GM18868 (cell line): ENCODE results near the gene GALNT17.
"Not testable (repeated sequence)": the region's sequence is repeated elsewhere in the genome, so short reads cannot be mapped to it uniquely, and the experiment has no call there.

Experiments used
- ATAC-seq: cut with Tn5 transposase; IDR thresholded peaks from one replicate; pipeline ENCODE4 v1.9.1; 2021; ENCODE audit warnings: mild to moderate bottlenecking, moderate library complexity; ENCODE audit not compliant: unreplicated experiment

Gene GALNT17

DNA sequence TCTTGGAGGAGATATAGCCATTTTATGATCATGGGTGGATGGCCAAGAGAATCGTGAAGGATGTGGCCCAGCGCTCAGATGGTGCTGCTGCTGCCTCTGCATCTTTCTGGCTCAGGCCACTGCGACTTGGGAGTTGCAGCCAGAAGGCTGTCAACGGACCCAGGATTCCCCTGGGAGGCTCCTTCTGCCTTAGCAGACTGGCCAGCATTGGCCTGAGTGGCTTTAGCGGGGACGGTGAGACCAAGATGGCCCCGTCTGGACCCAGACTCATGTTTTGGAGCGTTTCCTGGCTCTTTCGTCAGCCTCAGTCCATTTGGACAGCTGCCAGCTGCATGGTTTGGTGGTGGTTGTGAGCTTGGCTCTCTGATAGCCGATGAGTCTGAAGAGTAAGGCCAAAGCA, 97.2 kb downstream of the GALNT17 start:
- ATAC-seq, result no peak

DNA sequence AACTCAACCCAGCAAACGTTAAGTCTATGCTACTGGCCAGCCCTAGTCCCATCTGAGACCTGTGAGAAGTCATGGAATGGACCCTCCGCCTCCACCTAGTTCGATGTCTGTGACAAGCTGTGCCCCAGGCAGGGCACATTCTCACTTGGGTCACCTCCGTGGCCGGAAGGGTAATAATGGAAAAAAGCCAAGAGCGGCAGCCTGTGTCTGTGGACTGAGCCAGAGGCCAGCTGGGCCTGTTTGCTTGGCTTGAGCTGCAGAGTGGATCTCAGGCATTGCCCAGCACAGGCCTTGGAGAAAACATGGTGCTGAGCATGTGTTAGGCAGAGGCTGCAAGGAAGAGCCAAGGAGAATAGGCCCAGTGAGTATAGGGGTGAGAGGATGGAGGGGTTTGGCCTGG, 97.8 kb downstream of the GALNT17 start:
- no peak for ATAC-seq

DNA sequence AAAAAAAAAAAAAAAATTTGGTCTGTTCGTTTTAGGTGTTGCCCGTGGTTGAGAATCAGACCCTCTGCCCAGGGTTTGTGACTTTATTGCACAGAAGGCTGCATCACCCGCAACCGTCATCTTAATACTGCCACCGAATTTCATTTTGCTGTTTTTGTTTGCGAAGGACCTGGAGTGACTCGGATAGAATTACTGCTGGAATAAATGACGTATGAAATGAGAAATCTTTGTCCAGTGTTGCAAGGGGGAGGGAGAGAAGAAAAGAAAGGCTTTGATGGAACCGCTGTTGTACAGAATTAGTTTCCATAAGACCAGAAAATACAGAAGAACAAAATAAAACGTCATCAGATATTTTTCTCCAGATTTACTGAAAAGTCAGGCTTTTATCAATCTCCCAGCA, 103.3 kb downstream of the GALNT17 start:
- ATAC-seq, result no peak

DNA sequence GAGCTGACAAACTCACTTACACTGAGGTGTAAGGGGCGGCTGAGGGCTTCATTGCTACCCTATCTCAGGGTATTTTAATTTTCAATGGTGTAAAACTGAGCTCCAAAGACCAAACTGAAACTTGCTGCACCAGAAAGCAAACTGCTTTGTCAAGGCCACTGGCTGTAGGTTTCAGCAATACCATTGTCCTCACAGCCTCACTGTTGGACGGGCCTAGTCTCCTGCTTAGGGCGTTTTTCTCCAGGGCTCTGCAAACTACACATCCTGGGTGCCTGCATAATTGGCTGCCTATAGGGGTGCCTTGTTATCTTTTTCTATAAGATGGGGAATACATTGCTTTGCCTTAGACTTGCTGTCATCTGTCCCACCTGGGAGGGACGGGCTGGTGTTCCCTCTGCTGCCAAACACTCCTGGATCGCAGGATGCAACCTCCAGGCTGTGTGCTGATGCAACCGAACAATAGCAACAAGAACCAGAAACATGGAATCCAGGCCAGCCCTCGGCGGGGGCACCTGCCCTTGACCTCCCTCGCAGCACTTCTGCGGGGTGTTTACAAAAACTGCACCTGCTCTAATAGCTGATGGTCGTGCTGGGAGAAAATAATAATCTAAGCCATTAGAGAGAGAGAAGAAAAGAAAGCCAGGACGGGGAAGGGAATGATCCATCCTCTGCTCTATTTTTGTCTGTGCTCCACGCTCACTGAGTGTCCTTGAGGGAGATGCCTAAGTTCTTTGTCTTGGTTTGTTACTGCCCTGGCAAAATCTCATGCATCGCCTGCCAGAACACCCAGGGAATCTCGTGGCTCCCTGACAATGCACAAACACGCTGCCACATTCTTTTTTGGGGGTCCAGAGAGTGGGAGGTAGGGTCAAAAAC, 104.5 kb downstream of the GALNT17 start:
- ATAC-seq, result no peak

DNA sequence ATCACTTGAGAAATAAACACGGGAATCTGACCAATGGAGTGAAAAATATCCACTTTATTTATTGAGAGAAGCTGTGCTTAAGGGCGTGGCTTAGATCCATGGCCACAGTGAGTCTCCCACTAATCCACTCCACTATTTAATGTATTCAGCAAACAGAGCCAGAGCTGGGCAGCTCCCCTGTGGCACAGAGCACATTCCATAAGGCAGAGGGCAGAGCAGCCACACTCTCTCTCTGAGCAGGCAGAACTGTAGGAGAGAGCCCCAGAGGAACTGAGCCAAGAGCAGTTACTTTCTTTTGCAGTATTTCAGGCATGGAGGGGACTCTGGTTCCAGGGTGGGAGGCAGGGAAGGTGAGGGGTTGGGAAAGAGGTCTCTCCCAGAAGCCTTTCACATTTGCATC, 106.0 kb downstream of the GALNT17 start:
- ATAC-seq, result no peak

DNA sequence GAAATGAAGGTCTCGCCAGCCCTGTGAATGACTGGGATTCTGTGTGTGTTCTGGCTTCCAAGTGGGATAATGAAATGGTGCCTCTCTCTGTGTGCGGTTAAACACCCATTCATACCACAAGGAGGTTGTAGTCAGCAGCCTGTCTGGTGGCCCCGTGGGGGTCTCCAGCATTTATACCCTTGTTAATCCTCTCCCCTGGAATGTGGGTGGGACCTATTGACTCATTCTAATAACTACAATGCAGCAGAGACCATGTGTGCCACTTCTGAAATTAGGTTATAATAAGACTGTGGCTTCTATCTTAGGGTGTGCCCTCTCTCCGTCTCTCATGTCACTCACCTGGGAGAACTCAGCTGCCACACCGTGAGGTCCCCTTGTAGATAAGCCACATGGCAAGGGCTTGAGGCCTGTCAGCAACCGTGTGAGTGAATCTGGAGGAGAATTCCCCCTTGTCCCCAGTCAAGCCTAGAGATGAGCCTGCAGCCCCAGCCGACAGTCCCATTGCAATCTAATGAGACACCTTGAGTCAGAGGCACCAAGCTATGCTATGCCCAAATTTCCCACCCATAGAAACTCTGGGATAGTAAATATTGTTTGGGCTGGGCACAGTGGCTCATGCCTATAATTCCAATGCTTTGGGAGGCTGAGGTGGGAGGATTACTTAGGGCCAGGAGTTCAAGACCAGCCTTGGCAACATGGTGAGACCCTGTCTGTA, 106.8 kb downstream of the GALNT17 start:
- no peak for ATAC-seq

DNA sequence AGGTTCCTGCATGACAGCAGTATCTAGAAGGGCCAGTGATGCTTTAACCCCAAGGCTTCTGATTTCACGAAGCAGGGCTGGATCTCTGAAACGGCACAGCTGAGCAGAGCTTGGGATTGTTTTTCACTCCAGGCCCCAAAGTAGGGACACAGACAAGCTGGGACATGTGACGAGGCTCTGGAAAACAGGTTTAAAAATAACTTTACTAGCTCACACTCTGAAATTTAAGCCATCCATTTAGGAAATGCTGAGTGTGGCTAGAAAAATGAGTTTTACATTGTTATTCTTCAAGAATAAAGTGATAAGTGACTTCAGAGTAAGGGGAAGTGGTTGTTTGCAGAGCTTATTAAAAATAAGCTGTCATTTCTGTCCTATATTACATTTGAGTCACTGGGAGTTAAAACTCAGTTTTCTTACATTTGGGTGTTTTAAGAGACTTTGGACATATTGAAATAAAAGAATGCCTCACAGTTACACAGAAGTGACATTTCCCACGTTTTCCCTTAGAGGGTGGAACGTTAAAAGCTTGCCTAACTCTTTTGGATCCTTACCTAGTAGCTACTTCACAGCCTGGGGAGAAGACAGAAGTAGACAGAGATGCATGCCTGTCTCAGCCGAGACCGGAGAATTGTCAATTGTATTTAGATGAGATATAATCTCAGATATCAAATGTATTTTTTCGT, 107.8 kb downstream of the GALNT17 start:
- ATAC-seq, result no peak

DNA sequence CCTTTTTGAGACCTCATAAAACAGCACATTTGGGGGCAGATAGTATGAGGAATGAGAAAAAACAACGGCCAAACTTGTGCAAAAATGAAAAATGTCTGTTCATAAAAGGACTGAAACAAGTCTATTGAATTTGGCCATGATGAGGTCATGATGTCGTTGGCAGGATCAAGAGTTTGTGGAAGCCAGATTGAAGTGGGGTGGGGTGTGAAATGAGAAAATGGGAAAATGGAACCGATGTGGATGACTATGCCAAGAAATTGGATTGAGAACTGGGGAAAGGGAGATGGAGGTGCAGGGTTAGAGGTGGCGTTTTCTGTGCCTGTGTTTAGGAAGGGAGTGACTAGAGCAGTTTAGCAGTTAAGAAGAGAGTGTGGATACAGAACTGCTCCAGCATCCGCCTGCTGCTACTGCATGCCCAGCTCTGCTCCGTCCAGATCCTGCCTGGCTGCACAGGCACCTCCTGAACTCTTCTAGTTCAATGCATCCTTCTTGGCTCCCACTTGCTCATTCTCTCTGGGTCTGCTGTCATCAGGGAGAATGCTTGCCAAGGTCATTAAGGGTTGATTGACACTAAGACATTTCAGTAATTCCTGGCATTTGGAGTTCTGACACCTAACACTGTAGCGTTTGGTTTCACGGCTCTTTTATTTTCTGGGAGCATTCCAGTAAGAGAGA, 111.9 kb downstream of the GALNT17 start:
- no peak for ATAC-seq

DNA sequence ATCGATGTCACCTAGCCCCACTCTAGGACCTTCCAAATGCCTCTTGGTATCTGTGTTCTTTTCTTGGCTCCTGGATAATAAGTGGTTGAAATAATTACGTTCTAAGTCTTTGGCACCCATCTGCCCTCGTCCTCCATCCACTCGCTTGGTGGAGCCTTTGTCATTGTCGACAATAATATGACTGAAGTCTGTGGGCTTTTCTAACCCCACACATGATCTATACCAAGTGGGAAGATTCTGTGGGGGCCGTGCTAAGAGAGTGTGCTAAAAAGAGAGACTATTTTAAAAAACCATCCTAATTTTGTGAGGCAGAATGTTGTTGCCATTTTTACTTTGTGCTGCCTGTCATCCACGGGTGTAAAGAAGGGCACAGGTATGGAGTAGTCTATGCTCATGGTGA, 113.1 kb downstream of the GALNT17 start:
- no peak for ATAC-seq

DNA sequence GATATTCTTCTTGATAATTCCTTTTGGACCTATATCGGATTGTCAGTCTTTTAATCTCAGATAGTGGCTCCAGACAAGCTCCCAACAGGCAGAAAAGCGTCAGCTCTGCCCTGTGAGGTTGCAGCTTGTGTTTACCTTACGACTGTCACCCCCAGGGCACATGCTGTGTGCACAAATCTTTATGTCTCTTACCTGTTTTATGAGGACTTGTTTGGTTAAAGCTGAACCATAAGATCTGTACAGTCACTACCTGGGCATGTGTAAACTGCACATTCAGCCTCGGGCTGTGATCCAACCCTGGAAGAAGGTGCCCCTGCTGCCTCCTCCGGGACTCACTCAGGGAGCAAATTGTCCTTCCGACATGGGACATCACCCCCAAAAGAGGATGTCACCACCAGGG, 119.8 kb downstream of the GALNT17 start:
- ATAC-seq, result no peak

DNA sequence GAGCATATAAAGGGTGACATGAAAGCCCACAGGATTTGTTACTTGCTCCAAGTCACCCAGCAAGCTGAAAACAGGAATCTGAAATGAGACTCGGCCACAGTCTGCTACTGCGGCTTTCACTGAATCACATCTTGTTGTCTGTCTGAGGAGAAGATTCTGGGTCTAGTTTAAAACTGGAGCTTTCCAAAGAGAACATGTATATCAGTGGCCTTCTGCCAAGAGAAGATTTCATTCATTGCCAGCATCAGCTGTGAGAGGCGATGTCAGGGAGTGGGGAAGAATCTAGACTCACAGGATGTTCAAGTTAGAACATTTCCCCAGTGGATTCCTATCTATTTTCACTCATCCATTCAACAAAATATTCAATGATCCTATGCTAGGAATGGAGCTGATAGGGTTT, 122.8 kb downstream of the GALNT17 start:
- ATAC-seq, result no peak

DNA sequence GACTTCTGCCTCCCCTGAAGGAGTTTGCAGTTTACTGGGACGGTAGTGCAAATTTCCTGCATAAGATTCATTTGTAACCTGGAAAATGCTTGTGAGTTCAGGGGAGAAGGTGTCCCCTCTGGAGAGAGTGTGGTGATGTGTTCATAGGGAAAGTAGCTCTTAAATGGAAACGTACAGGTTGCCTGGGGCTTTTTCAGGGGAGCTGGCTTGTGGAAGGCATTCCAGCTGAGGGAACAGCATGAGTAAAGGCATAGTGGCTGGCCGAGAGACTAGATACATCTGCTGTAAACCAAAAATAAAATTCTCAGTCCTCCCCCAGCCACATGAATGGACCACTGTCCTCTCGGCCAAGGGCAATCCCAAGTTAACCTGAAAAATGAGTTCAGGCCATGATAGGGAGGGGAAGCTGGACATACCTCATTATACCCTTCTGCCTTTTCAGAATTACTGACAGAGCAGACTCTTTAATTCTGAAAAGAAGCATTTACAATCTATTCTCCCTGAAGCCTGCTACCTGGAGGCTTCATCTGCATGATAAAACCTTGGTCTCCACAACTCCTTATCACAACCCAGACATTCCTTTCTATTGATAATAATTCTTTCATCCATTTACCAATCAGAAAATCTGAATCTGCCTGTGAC, 123.7 kb downstream of the GALNT17 start:
- no peak for ATAC-seq

DNA sequence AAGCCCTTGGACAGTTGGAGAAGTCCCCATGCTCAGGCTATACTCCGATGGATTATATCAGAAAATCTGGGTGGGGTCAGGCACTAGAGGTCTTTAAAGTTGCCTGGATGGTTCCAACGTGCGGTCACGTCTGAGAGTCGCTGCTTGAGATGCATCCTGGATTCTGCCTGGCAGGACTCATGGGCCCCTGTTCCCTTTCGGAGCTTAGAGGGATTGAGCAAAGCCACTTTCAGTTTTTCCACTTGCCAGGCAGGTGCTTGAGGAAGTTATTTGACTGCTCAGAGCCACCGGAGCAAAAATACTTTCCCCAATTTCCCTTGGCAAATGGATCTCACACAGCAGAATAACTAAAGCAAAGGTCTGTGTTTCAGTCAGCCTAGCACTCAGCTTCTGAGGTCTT, 129.1 kb downstream of the GALNT17 start:
- ATAC-seq, result no peak

DNA sequence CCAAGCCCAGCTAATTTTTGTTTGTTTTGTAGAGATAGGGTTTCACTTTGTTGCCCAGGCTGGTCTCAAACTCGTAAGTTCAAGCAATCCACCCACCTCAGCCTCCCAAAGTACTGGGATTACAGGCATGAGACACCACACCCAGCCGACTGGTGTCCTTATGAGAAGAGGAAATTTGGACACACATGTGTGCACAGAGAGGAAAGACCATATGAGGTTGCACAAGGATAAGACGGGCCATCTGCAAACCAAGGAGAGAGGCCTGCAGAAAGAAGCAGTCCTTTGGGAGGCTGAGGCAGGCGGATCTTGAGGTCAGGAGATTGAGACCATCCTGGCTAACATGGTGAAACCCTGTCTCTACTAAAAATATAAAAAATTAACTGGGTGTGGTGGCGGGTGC, 130.9 kb downstream of the GALNT17 start:
- ATAC-seq, result not testable (repeated sequence)

DNA sequence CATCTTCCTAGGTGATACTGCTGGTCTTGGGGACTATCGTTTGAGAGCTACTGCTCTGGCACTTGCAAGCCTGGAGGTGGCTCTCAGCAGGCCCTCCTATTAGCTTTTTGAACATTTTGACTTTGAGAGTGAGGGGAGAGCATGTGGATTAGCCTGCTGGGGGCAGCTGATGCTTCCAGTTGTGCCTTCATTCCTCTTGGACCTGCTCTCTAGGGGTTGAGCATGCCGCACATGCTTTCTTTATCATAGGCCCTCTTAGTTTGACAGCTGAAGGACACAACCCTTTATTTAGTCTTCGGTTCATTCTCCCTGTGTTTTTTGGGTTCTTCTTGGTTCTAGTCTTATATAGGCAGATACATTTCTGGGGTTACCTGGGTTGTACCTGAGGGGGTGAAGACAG, 132.1 kb downstream of the GALNT17 start:
- no peak for ATAC-seq

DNA sequence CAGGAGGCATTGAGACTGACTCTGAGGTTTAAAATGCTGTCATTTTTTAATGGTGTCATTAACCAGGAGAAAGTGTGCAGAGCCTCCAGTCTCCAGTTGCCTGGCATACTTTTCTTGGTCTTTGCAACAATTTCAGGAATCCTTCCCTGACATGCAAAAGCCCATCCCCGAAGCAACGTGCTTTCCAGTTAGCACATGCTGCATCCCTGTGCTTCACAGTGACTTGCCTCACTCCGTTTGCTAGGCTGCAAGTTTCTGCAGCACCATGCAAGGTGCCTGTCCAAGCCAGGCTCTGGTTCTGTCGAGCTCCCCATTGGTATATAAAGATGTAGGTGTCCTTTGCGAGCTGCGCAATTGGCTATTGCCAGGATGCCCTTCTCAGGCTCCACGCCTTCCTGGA, 135.0 kb downstream of the GALNT17 start:
- no peak for ATAC-seq

DNA sequence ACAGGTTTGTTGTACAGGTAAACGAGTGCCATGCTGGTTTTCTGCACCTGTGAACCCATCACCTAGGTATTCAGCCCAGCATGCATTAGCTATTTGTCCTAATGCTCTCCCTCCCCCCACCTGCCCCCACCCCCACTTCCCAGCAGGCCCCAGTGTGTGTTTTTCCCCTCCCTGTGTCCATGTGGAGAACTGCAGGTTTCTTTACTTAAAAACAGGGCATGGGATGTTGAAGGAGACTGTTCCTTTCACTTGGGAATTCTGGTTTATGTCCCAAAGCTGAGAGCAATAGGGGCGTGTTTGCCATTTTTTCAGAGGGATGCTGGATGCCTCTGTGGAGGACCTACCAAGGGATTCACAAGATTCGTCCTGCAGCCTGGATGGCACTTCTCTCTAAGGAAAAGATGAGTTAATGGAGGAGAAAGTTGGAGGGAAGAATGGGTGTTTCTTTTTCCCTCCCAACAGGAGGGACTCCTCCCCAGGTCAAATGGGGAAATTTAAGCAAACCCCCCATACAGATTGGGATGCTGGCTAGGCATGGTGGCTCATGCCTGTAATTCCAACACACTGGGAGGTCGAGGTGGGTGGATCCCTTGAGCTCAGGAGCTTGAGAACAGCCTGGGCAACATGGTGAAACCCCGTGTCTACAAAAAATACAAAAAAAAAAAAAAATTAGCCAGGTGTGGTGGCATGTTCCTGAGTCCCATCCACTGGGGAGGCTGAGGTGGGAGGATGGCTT, 136.0 kb downstream of the GALNT17 start:
- ATAC-seq, result no peak

DNA sequence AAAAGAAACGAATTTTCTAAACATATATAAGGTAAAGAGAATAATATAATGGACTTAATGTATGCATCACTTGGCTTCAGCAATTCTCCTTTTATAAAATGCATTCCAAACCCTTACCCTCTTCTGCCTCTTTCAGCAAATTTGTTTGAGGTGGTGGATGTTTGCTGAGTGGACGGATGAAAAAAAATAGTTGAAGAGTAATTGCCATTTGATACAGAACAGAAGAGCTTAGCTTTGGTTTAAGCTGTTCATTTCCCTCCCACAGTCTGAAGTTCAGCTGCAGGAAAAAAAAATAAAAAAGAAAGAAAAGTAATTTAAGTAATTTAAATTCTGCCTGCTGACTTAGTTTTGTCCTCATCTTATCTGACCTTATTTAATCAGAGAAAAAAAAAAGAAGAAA, 138.6 kb downstream of the GALNT17 start:
- ATAC-seq, result no peak

DNA sequence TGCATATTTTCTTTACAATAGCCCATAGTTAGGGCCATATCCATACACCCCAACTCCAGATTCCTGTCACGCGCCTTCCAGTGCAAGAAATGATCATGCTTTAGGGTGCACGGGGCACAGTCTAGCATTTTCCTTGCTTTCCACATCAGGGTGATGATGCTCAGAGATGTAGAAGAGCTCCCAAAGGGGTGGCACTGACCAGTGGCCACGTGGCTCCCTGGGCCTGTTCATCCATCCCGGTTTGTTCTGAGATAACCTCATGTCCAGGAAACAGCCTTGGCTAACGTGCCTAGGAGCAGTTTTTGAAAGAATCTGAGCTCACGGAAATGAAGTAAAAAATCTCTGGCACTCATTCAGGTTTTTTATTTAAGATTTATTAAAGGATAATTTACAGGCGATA, 139.3 kb downstream of the GALNT17 start:
- no peak for ATAC-seq
